GM12872 (cell line): Measurements from ENCODE around the gene PKN2.

Source experiments
- TF ChIP-seq, protein P1 (sequence below): IDR thresholded peaks from 3 replicates; pipeline ENCODE4 v1.5.1; 2011; ENCODE audit warnings: low read depth, mild to moderate bottlenecking, low read length, moderate library complexity; ENCODE audit not compliant: insufficient read depth

PKN2 gene

DNA sequence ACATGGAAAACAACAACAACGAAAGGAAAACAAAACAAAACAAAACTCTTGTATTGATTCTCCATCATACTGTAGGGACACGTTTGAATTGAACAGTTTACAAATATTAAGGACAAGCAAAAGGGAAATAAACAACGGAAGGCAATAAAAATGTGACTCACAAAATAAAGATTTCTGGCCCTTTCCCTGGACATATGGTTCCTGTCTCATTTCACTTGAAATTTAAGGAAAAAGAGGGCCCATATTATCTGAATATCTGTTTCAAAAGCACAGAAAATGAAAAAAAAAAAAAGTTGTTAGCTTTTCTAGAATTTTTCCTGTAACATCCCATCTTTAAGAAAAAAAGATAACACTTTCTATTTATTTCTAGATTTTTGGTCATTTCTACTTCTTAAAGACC lies 3.6 kb upstream of the PKN2 start:
- TF ChIP-seq, protein P1, sequence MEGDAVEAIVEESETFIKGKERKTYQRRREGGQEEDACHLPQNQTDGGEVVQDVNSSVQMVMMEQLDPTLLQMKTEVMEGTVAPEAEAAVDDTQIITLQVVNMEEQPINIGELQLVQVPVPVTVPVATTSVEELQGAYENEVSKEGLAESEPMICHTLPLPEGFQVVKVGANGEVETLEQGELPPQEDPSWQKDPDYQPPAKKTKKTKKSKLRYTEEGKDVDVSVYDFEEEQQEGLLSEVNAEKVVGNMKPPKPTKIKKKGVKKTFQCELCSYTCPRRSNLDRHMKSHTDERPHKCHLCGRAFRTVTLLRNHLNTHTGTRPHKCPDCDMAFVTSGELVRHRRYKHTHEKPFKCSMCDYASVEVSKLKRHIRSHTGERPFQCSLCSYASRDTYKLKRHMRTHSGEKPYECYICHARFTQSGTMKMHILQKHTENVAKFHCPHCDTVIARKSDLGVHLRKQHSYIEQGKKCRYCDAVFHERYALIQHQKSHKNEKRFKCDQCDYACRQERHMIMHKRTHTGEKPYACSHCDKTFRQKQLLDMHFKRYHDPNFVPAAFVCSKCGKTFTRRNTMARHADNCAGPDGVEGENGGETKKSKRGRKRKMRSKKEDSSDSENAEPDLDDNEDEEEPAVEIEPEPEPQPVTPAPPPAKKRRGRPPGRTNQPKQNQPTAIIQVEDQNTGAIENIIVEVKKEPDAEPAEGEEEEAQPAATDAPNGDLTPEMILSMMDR = no peak

DNA sequence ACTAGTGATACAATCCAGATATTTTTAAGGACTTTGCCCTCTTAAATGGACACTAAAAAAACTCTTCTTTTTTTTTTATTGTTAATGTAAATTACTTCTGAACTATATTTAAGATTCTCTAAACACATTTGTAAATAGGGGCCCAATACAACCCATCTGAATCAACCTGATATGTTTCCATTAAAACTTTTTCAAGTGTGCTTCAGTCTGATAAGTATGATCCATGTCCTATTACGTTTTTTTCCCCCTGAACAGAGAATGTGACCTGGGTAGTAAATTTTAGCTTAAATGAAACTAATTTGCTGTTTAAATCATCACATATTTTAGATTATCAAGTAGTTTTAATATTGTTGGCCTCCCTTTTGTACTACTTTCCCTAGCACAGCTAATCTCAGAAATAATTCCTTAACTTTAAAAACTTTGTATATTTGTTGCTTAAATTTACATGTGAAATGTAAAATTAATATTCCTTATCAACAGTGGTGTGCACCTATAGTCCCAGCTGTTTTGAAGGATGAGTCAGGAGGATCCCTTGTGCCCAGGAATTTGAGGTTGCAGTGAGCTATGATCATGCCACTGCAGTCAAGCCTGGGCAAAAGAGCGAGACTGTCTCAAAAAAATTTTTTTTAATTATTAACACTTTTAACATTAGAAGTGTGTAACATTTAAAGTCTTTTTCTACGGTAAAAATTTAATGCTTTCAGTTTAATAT lies 3.0 kb upstream of the PKN2 start:
- TF ChIP-seq, protein P1 = no peak

DNA sequence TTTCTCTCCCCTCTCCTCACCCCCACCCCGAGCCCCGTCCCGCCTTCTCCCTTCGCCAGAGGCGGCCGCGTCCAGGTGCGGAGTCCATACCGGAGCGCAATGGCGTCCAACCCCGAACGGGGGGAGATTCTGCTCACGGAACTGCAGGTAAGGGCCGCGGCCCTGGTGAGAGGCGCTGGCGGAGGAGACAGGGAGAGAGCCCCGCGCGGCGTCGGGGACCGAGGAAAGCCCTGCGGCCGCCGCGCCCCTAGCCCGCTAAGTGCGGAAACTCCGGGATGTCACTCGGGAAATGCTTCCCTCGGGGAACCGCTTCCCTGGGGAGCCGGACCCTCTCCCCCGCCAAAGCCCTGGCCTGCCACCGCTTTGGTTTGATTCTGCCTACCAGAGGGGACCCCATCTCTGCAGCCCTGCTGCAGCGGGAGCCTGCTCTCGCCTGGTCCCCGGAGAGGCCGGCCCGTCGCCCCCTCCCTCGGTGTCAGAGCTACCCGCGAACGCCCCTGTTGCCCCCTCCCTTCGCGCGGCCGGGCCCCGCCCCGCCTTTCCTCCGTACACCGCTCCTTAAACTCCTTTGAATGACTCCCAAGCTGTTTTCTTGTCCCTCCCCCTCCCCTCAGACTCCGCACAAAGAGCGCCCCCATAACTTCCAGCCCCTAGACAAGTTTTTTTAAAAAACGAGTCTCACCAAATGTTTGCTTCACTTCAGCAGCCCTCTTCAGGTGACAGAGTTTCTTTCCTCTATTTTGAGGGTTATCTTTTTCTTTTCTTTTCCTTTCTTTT lies 597 bp downstream of the PKN2 start:
- TF ChIP-seq, protein P1 = no peak

DNA sequence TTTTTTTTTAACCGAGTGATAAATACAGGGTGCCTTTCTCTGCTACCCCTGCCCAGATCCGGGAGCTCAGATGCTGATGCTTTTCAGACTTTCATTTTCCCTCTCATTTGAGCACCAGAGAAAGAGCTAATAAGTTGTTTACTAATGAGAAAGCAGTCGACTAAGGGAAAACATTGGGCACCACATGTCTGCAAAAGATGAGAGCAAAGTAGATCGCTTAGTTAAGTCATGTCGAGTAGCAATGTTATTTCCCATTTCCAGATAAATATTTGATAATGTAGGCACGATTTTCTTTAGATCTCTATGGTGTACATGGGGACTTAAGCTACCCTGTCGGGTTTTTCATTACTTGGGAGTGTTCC lies 1.2 kb downstream of the PKN2 start:
- TF ChIP-seq, protein P1 = no peak

DNA sequence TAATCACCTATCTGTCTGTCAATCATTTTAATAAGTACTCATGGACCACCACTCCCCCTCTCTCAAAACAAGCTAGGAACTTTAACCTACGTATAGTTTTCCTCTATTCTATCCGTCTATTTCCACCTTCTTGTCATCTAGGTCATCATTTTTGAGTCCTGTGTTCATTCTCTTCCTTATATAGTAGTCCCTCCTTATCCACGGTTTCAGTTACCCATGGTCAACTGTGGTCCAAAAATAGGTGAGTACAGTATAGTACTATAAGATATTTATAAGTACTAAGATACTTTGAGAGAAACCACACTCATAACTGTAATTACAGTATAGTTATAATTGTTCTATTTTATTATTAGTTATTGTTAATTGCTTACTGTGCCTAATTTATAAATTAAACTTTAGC lies 7.5 kb downstream of the PKN2 start:
- TF ChIP-seq, protein P1 = no peak

DNA sequence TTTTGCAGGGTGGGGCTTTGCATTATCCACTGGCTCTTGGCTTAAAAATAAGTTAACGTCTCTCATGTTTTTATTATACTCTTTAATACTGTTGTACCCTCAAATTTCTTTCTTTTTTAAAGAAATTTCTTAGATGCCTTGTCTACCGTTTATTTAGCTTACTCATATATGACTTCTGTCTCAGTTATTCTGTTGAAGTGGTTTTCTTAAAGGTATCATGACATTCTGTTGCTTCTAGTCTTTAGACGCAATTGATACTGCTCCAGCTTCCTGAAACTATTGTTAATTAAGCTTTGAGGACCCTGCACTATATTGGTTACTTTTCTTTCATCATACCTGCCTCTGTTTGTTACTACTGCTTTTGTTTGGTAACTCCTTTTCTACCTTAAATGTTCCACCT lies 11.7 kb downstream of the PKN2 start:
- TF ChIP-seq, protein P1 = no peak

DNA sequence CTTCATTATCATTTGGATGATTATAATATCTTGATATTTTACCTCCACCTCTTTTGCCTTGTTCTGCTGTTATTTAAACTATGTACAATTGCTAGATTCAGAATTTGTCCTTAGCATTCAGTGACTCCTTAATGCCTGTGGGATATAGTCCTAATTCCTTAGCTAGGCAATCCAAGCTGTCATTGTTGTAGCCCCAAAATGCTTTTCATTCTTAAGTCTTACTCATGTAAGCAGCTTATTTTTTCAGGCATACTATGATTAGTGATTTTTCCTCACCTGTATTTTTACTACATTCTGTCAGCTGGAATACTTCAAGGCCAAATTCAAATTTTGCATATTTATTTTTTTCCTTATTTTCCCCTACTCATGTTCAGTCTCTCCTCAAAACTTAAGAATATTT lies 13.4 kb downstream of the PKN2 start:
- TF ChIP-seq, protein P1 = no peak
